Caco-2 (cell line): ENCODE measurements around the gene MXRA5. TPM values are rescaled to one million over a fixed set of nuclear protein-coding genes. Genes with fewer than 3 reads are reported as not detected.

Experiments used
- BruUV-seq: library from RNA; stranded (reverse); fragments of 400-500 nt; replicated peaks from 2 replicates; lab custom pipeline; 2021; lab: Mats Ljungman, UMichigan
- CTCF ChIA-PET: fragments of 300-600 bp; sonication (Branson Sonifier 250); formaldehyde crosslinking; loops from one replicate; lab custom pipeline; 2022; ENCODE audit warnings: antibody characterized with exemption; lab: Charles Lee
- POLR2A ChIA-PET: fragments of 300-600 bp; sonication (Branson Sonifier 250); formaldehyde crosslinking; loops from one replicate; lab custom pipeline; 2022; ENCODE audit warnings: antibody characterized with exemption; lab: Charles Lee
- DNase-seq, 2 experiments: peaks; one replicate each; pipeline versions ENCODE4 v3.0.0 to v3.0.0-alpha.2; 2020 to 2022
- H3K27me3 ChIP-seq: replicated peaks from 2 replicates; pipeline ENCODE4 v1.6.0; 2011; ENCODE audit warnings: low read length; ENCODE audit not compliant: control insufficient read depth, insufficient read depth
- H3K36me3 ChIP-seq: 2 replicates; pipeline ENCODE4 v1.5.1; 2011; ENCODE audit warnings: low read length; ENCODE audit not compliant: control insufficient read depth, insufficient read depth
- H3K4me1 ChIP-seq: fragments of 250-450 bp; sonication (Bioruptor Pico); 2 replicates; pipeline ENCODE4 v1.5.1; 2020; ENCODE audit warnings: mild to moderate bottlenecking
- H3K4me3 ChIP-seq: 2 replicates; pipeline ENCODE4 v1.5.1; 2011; ENCODE audit warnings: low read depth, mild to moderate bottlenecking, control low read depth, low read length
- H3K9me3 ChIP-seq: fragments of 250-450 bp; sonication (Bioruptor Pico); 2 replicates; pipeline ENCODE4 v1.5.1; 2020; ENCODE audit warnings: mild to moderate bottlenecking, moderate library complexity
- H3K27ac Mint-ChIP-seq: one replicate; pipeline ENCODE4 v1.8.0; 2022; ENCODE audit warnings: mixed read lengths; ENCODE audit not compliant: unreplicated experiment
- H3K27me3 Mint-ChIP-seq: one replicate; pipeline ENCODE4 v1.8.0; 2022; ENCODE audit warnings: mixed read lengths; ENCODE audit not compliant: insufficient read depth, unreplicated experiment
- H3K36me3 Mint-ChIP-seq: one replicate; pipeline ENCODE4 v1.8.0; 2022; ENCODE audit warnings: mild to moderate bottlenecking, mixed read lengths; ENCODE audit not compliant: insufficient read depth, unreplicated experiment
- H3K4me1 Mint-ChIP-seq: one replicate; pipeline ENCODE4 v1.8.0; 2022; ENCODE audit warnings: low read depth, mixed read lengths; ENCODE audit not compliant: unreplicated experiment
- H3K4me3 Mint-ChIP-seq: one replicate; pipeline ENCODE4 v1.8.0; 2022; ENCODE audit warnings: mild to moderate bottlenecking, moderate library complexity, mixed read lengths; ENCODE audit not compliant: unreplicated experiment
- H3K9me3 Mint-ChIP-seq: one replicate; pipeline ENCODE4 v1.8.0; 2022; ENCODE audit warnings: mixed read lengths; ENCODE audit not compliant: unreplicated experiment
- intact Hi-C: fragments of 100-400 bp; cut with micrococcal nuclease; formaldehyde crosslinking; loops from one replicate; pipeline ENCODE4 v1.10.0; 2022; ENCODE audit not compliant: unreplicated experiment
- total RNA-seq: library from RNA; stranded (reverse); gene quantifications from 2 replicates; pipeline ENCODE4 v1.2.3, GENCODE V29; 2022
- TF ChIP-seq, protein P1 (sequence below), 2 experiments: fragments of 200-600 bp in 1 of 2; IDR thresholded peaks; 1 replicate in 1 of 2; 2 replicates in 1 of 2; pipeline versions ENCODE4 v1.5.1 to v1.8.0; 2011 to 2022; ENCODE audit warnings: antibody characterized with exemption in 1 of 2, control low read depth in 1 of 2, inconsistent platforms in 1 of 2, low read depth in 1 of 2, low read length in 1 of 2, mild to moderate bottlenecking in 1 of 2, moderate library complexity in 1 of 2; ENCODE audit not compliant: insufficient read depth in 1 of 2, severe bottlenecking in 1 of 2, unreplicated experiment in 1 of 2

Gene MXRA5
- total RNA-seq, 1 experiment from 2014 or later = not detected

DNA sequence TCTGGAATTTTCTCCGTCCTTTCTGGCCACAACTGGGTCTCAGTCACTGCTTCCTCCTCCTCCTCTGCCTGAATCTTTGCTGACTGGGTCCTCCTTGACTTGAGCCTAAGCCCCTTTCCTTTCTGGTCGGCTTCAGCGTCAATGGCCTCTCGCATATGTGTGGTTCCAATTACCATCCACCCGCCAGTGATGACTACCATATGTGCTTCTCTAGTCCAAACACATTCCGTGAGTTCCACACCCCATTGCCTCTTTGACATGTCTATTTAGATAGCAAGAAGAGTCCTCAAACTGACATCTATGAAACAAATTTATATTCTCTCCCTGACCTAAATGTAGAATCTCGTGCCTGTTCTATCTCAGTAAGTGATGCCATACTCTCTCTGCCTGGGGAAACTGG is 19.8 kb downstream of the MXRA5 start:
- TF ChIP-seq, protein P1, sequence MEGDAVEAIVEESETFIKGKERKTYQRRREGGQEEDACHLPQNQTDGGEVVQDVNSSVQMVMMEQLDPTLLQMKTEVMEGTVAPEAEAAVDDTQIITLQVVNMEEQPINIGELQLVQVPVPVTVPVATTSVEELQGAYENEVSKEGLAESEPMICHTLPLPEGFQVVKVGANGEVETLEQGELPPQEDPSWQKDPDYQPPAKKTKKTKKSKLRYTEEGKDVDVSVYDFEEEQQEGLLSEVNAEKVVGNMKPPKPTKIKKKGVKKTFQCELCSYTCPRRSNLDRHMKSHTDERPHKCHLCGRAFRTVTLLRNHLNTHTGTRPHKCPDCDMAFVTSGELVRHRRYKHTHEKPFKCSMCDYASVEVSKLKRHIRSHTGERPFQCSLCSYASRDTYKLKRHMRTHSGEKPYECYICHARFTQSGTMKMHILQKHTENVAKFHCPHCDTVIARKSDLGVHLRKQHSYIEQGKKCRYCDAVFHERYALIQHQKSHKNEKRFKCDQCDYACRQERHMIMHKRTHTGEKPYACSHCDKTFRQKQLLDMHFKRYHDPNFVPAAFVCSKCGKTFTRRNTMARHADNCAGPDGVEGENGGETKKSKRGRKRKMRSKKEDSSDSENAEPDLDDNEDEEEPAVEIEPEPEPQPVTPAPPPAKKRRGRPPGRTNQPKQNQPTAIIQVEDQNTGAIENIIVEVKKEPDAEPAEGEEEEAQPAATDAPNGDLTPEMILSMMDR (IDR thresholded peaks at IDR 0.05; ENCODE audit: insufficient read depth in 1 of 2, low read depth in 1 of 2, low read length in 1 of 2, severe bottlenecking in 1 of 2, unreplicated experiment in 1 of 2) = no peak
- Mint-ChIP-seq H3K9me3 (no peaks in the 10 kb centered on the region), H3K27me3 (no peaks in the 10 kb centered on the region), H3K4me3 (no peak overlapping the region), H3K27ac (no peak overlapping the region), H3K4me1 (no peaks in the 10 kb centered on the region), H3K36me3 (no peaks in the 10 kb centered on the region)
- H3K27me3 ChIP-seq = no peaks in the 10 kb centered on the region
- DNase-seq = no peak
- intact Hi-C loops = no loop called here
- no peaks in the 10 kb centered on the region for H3K36me3 ChIP-seq
- H3K4me3 ChIP-seq = no peak overlapping the region
- H3K4me1 ChIP-seq = no peaks in the 10 kb centered on the region
- ChIA-PET CTCF (no interaction called here), POLR2A (no interaction called here)
- no TSS peak for BruUV-seq
- no peaks in the 10 kb centered on the region for H3K9me3 ChIP-seq

DNA sequence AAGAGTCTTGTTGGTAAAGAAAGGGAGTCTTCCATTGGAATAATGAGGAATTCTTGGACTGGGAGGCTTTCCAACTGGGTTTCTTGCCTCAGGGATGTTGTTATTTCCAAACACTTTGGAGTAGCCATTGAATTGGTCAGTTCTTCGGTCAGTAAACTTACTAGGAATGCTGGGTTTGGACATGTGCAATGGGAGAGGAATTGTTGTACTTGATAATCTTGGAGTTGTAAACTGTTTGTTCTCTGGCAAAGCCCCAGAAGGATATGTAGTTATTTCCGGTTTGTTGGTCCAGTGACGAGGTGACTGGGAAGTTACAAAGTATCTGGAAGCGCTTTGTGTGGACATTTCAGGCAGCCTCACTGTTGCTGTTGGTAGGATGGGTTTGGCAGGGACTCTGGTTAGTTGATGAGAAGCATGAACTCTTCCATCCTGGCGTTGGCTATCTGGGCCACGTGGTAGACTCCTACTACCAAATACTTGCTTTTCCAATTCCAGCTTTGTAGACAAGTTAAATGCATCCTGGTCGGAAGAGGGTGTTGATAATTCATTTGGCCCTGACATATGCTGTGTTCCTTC is 25.9 kb downstream of the MXRA5 start:
- Mint-ChIP-seq H3K4me1 (no peaks in the 10 kb centered on the region), H3K9me3 (no peaks in the 10 kb centered on the region), H3K27ac (no peak overlapping the region), H3K27me3 (no peaks in the 10 kb centered on the region), H3K36me3 (no peaks in the 10 kb centered on the region), H3K4me3 (no peak overlapping the region)
- H3K27me3 ChIP-seq = no peaks in the 10 kb centered on the region
- H3K36me3 ChIP-seq = no peaks in the 10 kb centered on the region
- no peaks in the 10 kb centered on the region for H3K4me1 ChIP-seq
- ChIA-PET POLR2A (no interaction called here), CTCF (no interaction called here)
- DNase-seq = no peak
- BruUV-seq = no TSS peak
- H3K9me3 ChIP-seq = no peaks in the 10 kb centered on the region
- H3K4me3 ChIP-seq = no peak overlapping the region
- TF ChIP-seq, protein P1 (IDR thresholded peaks at IDR 0.05; ENCODE audit: insufficient read depth in 1 of 2, low read depth in 1 of 2, low read length in 1 of 2, severe bottlenecking in 1 of 2, unreplicated experiment in 1 of 2) = no peak
- intact Hi-C loops = no loop called here

DNA sequence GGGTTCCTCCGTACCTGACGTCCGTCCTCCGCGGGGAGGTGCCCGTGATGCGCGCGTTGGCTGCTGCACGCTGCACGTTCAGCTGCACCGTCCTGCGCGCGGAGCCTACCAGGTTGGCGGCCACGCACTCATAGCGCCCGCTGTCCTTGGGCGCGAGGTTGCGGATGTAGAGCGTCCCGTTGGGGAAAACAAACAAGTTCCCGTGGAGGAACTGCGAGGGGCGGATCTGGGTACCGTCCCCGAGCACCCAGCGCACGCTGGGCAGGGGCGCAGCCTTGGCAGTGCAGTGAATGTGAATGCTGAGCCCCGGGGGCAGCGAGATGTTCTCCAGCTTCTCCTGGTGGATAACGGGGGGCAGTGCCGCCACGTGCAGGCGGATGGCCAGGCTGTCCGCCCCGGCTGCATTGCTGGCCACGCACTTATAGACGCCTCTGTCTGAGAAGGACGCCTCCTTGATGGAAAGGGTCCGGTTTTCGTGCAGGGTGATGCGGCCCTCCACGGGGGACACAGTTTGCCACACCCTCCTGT is 29.2 kb downstream of the MXRA5 start:
- Mint-ChIP-seq H3K27ac (no peak overlapping the region), H3K36me3 (no peaks in the 10 kb centered on the region), H3K4me3 (no peak overlapping the region), H3K9me3 (no peaks in the 10 kb centered on the region), H3K4me1 (no peaks in the 10 kb centered on the region), H3K27me3 (peaks cover 3% of the 10 kb centered on the region)
- intact Hi-C loops = no loop called here
- BruUV-seq = no TSS peak
- Histone ChIP-seq H3K4me1 (no peaks in the 10 kb centered on the region), H3K4me3 (no peak overlapping the region), H3K36me3 (no peaks in the 10 kb centered on the region), H3K9me3 (no peaks in the 10 kb centered on the region), H3K27me3 (no peaks in the 10 kb centered on the region)
- POLR2A ChIA-PET = no interaction called here
- TF ChIP-seq, protein P1 (IDR thresholded peaks at IDR 0.05; ENCODE audit: insufficient read depth in 1 of 2, low read depth in 1 of 2, low read length in 1 of 2, severe bottlenecking in 1 of 2, unreplicated experiment in 1 of 2) = no peak
- no peak for DNase-seq
- CTCF ChIA-PET = no interaction called here
